H9 (cell line): Measurements from ENCODE around the gene DHCR24. TPM values are rescaled to one million over a fixed set of nuclear protein-coding genes. Genes with fewer than 3 reads are reported as not detected.

Source experiments
- DNase-seq: peaks from one replicate; pipeline ENCODE4 v3.0.0-alpha.2; 2017
- H2AFZ ChIP-seq: one replicate; pipeline ENCODE4 v1.6.1; 2013; ENCODE audit warnings: mild to moderate bottlenecking, low read length, control low read depth, moderate library complexity
- H2AK5ac ChIP-seq: 2 replicates; pipeline ENCODE4 v1.6.1; 2013; ENCODE audit warnings: low read length, control low read depth, mixed read lengths; ENCODE audit not compliant: insufficient read length
- H2BK120ac ChIP-seq: one replicate; pipeline ENCODE4 v1.6.1; 2013; ENCODE audit warnings: low read depth, mild to moderate bottlenecking, low read length, control low read depth, inconsistent platforms; ENCODE audit not compliant: poor library complexity, severe bottlenecking
- H2BK12ac ChIP-seq: 2 replicates; pipeline ENCODE4 v1.6.1; 2013; ENCODE audit warnings: low read length, control low read depth, mixed read lengths, low read depth; ENCODE audit not compliant: insufficient read length
- H2BK15ac ChIP-seq: 2 replicates; pipeline ENCODE4 v1.6.1; 2013; ENCODE audit warnings: low read depth, low read length, control low read depth
- H2BK20ac ChIP-seq: one replicate; pipeline ENCODE4 v1.6.1; 2013; ENCODE audit warnings: low read depth, mild to moderate bottlenecking, low read length, control low read depth, inconsistent platforms; ENCODE audit not compliant: poor library complexity, severe bottlenecking
- H2BK5ac ChIP-seq: 2 replicates; pipeline ENCODE4 v1.6.1; 2013; ENCODE audit warnings: low read length, control low read depth, mixed read lengths; ENCODE audit not compliant: insufficient read length
- H3K14ac ChIP-seq: 2 replicates; pipeline ENCODE4 v1.6.1; 2013; ENCODE audit warnings: low read length, control low read depth; ENCODE audit not compliant: insufficient read depth
- H3K18ac ChIP-seq: 2 replicates; pipeline ENCODE4 v1.6.1; 2013; ENCODE audit warnings: low read depth, mild to moderate bottlenecking, mixed read lengths, low read length, control low read depth; ENCODE audit not compliant: insufficient read length
- H3K23ac ChIP-seq: 2 replicates; pipeline ENCODE4 v1.6.1; 2013; ENCODE audit warnings: low read length, control low read depth, mixed read lengths, low read depth; ENCODE audit not compliant: insufficient read length
- H3K23me2 ChIP-seq: 2 replicates; pipeline ENCODE4 v1.6.1; 2013; ENCODE audit warnings: low read depth, mild to moderate bottlenecking, mixed read lengths, low read length, control low read depth; ENCODE audit not compliant: insufficient read length, poor library complexity, severe bottlenecking
- H3K27ac ChIP-seq: 2 replicates; pipeline ENCODE4 v1.5.1; 2013; ENCODE audit warnings: low read length, control low read depth, mixed read lengths, low read depth; ENCODE audit not compliant: insufficient read length
- H3K27me3 ChIP-seq: 2 replicates; pipeline ENCODE4 v1.6.1; 2013; ENCODE audit warnings: low read length, control low read depth, inconsistent platforms; ENCODE audit not compliant: insufficient read depth
- H3K4ac ChIP-seq: 2 replicates; pipeline ENCODE4 v1.6.1; 2013; ENCODE audit warnings: low read depth, mild to moderate bottlenecking, control low read depth, inconsistent platforms, low read length, moderate library complexity
- H3K4me1 ChIP-seq: 2 replicates; pipeline ENCODE4 v1.6.1; 2013; ENCODE audit warnings: low read length, control low read depth, inconsistent platforms; ENCODE audit not compliant: insufficient read depth
- H3K4me2 ChIP-seq: 2 replicates; pipeline ENCODE4 v1.6.1; 2013; ENCODE audit warnings: low read length, control low read depth, mixed read lengths; ENCODE audit not compliant: insufficient read length, insufficient read depth
- H3K56ac ChIP-seq: 2 replicates; pipeline ENCODE4 v1.6.1; 2013; ENCODE audit warnings: low read depth, mild to moderate bottlenecking, mixed read lengths, low read length, control low read depth; ENCODE audit not compliant: insufficient read length
- H3K79me1 ChIP-seq: 2 replicates; pipeline ENCODE4 v1.6.1; 2013; ENCODE audit warnings: low read depth, mild to moderate bottlenecking, moderate library complexity, low read length, control low read depth, inconsistent platforms; ENCODE audit not compliant: insufficient read depth, poor library complexity, severe bottlenecking
- H3K79me2 ChIP-seq: 2 replicates; pipeline ENCODE4 v1.6.1; 2013; ENCODE audit warnings: low read length, control low read depth, inconsistent platforms; ENCODE audit not compliant: insufficient read depth
- H3K9ac ChIP-seq: 2 replicates; pipeline ENCODE4 v1.6.1; 2013; ENCODE audit warnings: low read length, control low read depth, mixed read lengths; ENCODE audit not compliant: insufficient read length; ENCODE audit errors: extremely low read depth
- H3K9me3 ChIP-seq: one replicate; pipeline ENCODE4 v1.6.1; 2013; ENCODE audit warnings: low read depth, low read length, inconsistent platforms; ENCODE audit not compliant: control insufficient read depth
- H3T11ph ChIP-seq: one replicate; pipeline ENCODE4 v1.6.1; 2013; ENCODE audit warnings: mild to moderate bottlenecking, low read length, control low read depth, inconsistent platforms
- H4K20me1 ChIP-seq: one replicate; pipeline ENCODE4 v1.6.1; 2013; ENCODE audit not compliant: control insufficient read depth, insufficient read length, insufficient read depth
- H4K5ac ChIP-seq: 2 replicates; pipeline ENCODE4 v1.6.1; 2013; ENCODE audit warnings: low read depth, mild to moderate bottlenecking, mixed read lengths, low read length, control low read depth; ENCODE audit not compliant: insufficient read length
- H4K8ac ChIP-seq: replicated peaks from 2 replicates; pipeline ENCODE4 v1.6.1; 2013; ENCODE audit warnings: low read length, control low read depth, mixed read lengths, low read depth; ENCODE audit not compliant: insufficient read length
- H4K91ac ChIP-seq: 2 replicates; pipeline ENCODE4 v1.6.1; 2013; ENCODE audit warnings: low read depth, mild to moderate bottlenecking, moderate library complexity, mixed read lengths, low read length, control low read depth; ENCODE audit not compliant: insufficient read length
- H3K27ac Mint-ChIP-seq, 3 experiments: 2 replicates in 2 of 3; 3 replicates in 1 of 3; pipeline ENCODE4 v1.8.0; 2020 to 2021; ENCODE audit warnings: mixed read lengths in 3 of 3, mild to moderate bottlenecking in 1 of 3, moderate library complexity in 1 of 3
- H3K27me3 Mint-ChIP-seq: 2 replicates; pipeline ENCODE4 v1.8.0; 2021; ENCODE audit warnings: low read depth, mild to moderate bottlenecking, moderate library complexity, mixed read lengths
- H3K36me3 Mint-ChIP-seq, 3 experiments: 2 replicates in 2 of 3; 3 replicates in 1 of 3; pipeline ENCODE4 v1.8.0; 2020 to 2021; ENCODE audit warnings: low read depth in 3 of 3, mixed read lengths in 3 of 3; ENCODE audit not compliant: insufficient read depth in 1 of 3
- H3K4me1 Mint-ChIP-seq, 2 experiments: 2 replicates each; pipeline ENCODE4 v1.8.0; 2020; ENCODE audit warnings: mixed read lengths in 2 of 2
- H3K4me3 Mint-ChIP-seq, 2 experiments: 2 replicates in 1 of 2; 3 replicates in 1 of 2; pipeline ENCODE4 v1.8.0; 2020 to 2021; ENCODE audit warnings: mild to moderate bottlenecking in 2 of 2, mixed read lengths in 2 of 2, moderate library complexity in 1 of 2
- H3K9me3 Mint-ChIP-seq, 2 experiments: 2 replicates in 1 of 2; 3 replicates in 1 of 2; pipeline ENCODE4 v1.8.0; 2020; ENCODE audit warnings: mild to moderate bottlenecking in 2 of 2, mixed read lengths in 2 of 2, moderate library complexity in 1 of 2
- CTCF ChIP-seq: fragments of 200-600 bp; sonication (generic); conservative IDR thresholded peaks from 3 replicates; pipeline ENCODE4 v1.8.0; 2021; ENCODE audit warnings: antibody characterized with exemption, mild to moderate bottlenecking
- WGBS: extraction: QIAGEN DNeasy Blood & Tissue Kit; methylation state at CpG from one replicate; pipeline ENCODE4 v1.1.7; 2013; ENCODE audit warnings: missing lambda C conversion rate, low lambda C conversion rate, mixed read lengths; ENCODE audit not compliant: insufficient read length; ENCODE audit errors: extremely low coverage; 5-methylcytosine and 5-hydroxymethylcytosine counted together
- total RNA-seq: library from RNA; stranded (reverse); gene quantifications from 2 replicates; pipeline ENCODE4 v1.2.1, GENCODE V29; 2021

DHCR24 gene
- total RNA-seq, 1 experiment from 2014 or later: 318 TPM

GRCh38 chr1:54885807-54886723 lies 930 bp downstream of the DHCR24 start:
- DNase-seq: no peak
- Histone ChIP-seq H2BK120ac (no peak overlapping the region), H3K56ac (no peak overlapping the region), H4K5ac (no peak overlapping the region), H3K23me2 (peaks cover 15% of the 10 kb centered on the region), H4K91ac (no peak overlapping the region), H3K4ac (no peak overlapping the region), H3K79me2 (peaks cover 53% of the 10 kb centered on the region), H2BK20ac (no peak overlapping the region), H3K27ac (no peak overlapping the region), H3T11ph (no peak overlapping the region), H3K79me1 (peaks cover 8% of the 10 kb centered on the region), H2BK5ac (no peak overlapping the region), H3K27me3 (no peaks in the 10 kb centered on the region), H4K20me1 (no peaks in the 10 kb centered on the region), H3K4me2 (peak overlapping the region; percentile 92), H3K23ac (no peak overlapping the region), H2BK15ac (no peak overlapping the region), H2BK12ac (no peak overlapping the region), H3K9me3 (no peaks in the 10 kb centered on the region), H4K8ac (no peak overlapping the region), H3K4me1 (peaks cover 16% of the 10 kb centered on the region), H2AFZ (no peak overlapping the region), H3K18ac (no peak overlapping the region), H3K14ac (no peak overlapping the region), H2AK5ac (no peak overlapping the region), H3K9ac (peak overlapping the region; percentile 65)
- WGBS: no CpG with 5 or more reads among the region's 24 CpGs
- Mint-ChIP-seq H3K27me3 (no peaks in the 10 kb centered on the region), H3K9me3 (no peaks in the 10 kb centered on the region; a peak in 1 of 5 replicates), H3K4me1 (peaks cover 43% of the 10 kb centered on the region in 2 experiments), H3K4me3 (peak overlapping the region; percentile 92 to 94), H3K27ac (peak overlapping the region; percentile 41 to 97 (median 59); a peak in 6 of 7 replicates), H3K36me3 (peaks cover 42 to 53% (median 49%) of the 10 kb centered on the region in 3 experiments)
- TF ChIP-seq CTCF: no peak
